Uterus (tissue), 2 donors: Measurements from ENCODE around the gene EYS.

ENCODE experiments used
- CTCF ChIP-seq, 4 experiments: fragments of 200-600 bp in 2 of 4; fragments of 450-650 bp in 2 of 4; sonication (generic) in 2 of 4; IDR thresholded peaks; one replicate each; pipeline ENCODE4 v1.5.1; 2016 to 2019; ENCODE audit warnings: antibody characterized with exemption in 4 of 4, mild to moderate bottlenecking in 2 of 4, moderate library complexity in 1 of 4
- POLR2A ChIP-seq, 2 donors: fragments of 450-650 bp; IDR thresholded peaks; one replicate each; pipeline ENCODE4 v1.6.1; 2016; ENCODE audit warnings: antibody characterized with exemption in 2 of 2, mild to moderate bottlenecking in 1 of 2, moderate library complexity in 1 of 2

- no peak for TF ChIP-seq POLR2A (IDR thresholded peaks at IDR 0.05)
- no peak for TF ChIP-seq CTCF (IDR thresholded peaks at IDR 0.05)
Observed at GRCh38 chr6:63985223-63985622, 1721.8 kb downstream of the EYS start.
